ENCODE data around the gene LRRC4C. TPM values are rescaled to one million over a fixed set of nuclear protein-coding genes. Genes with fewer than 3 reads are reported as not detected.
"Not testable (repeated sequence)": the region's sequence is repeated elsewhere in the genome, so short reads cannot be mapped to it uniquely, and the experiment has no call there.

The LRRC4C gene
- total RNA-seq, 1 donor from 2014 or later: 1.2 TPM

- Mint-ChIP-seq H3K27ac (ENCODE audit: unreplicated experiment) (no peak overlapping the region), H3K27me3 (ENCODE audit: unreplicated experiment) (no peaks in the 10 kb centered on the region), H3K4me3 (ENCODE audit: unreplicated experiment) (no peak overlapping the region), H3K36me3 (ENCODE audit: low read depth, unreplicated experiment) (no peaks in the 10 kb centered on the region), H3K9me3 (ENCODE audit: unreplicated experiment) (no peaks in the 10 kb centered on the region), H3K4me1 (ENCODE audit: unreplicated experiment) (no peaks in the 10 kb centered on the region)
- no peak for DNase-seq (ENCODE audit: low spot score)
- no peak for TF ChIP-seq CTCF (IDR thresholded peaks at IDR 0.05; ENCODE audit: unreplicated experiment)
Observed at GRCh38 chr11:40168414-40168813, 1291.0 kb downstream of the LRRC4C start.

- not testable (repeated sequence) for H3K4me3 Mint-ChIP-seq (ENCODE audit: unreplicated experiment); DNase-seq (ENCODE audit: low spot score); H3K4me1 Mint-ChIP-seq (ENCODE audit: unreplicated experiment); H3K27me3 Mint-ChIP-seq (ENCODE audit: unreplicated experiment); H3K9me3 Mint-ChIP-seq (ENCODE audit: unreplicated experiment); H3K36me3 Mint-ChIP-seq (ENCODE audit: low read depth, unreplicated experiment); H3K27ac Mint-ChIP-seq (ENCODE audit: unreplicated experiment)
Observed at GRCh38 chr11:40167805-40168204, 1291.6 kb downstream of the LRRC4C start.

GRCh38 chr11:40166892-40167291 lies 1292.6 kb downstream of the LRRC4C start:
- no peak for TF ChIP-seq CTCF (IDR thresholded peaks at IDR 0.05; ENCODE audit: unreplicated experiment)
- Mint-ChIP-seq H3K4me3 (ENCODE audit: unreplicated experiment) (no peak overlapping the region), H3K4me1 (ENCODE audit: unreplicated experiment) (no peaks in the 10 kb centered on the region)

GRCh38 chr11:40162901-40163883 lies 1296.3 kb downstream of the LRRC4C start:
- Mint-ChIP-seq H3K4me1 (ENCODE audit: unreplicated experiment) (no peaks in the 10 kb centered on the region), H3K27ac (ENCODE audit: unreplicated experiment) (no peak overlapping the region), H3K36me3 (ENCODE audit: low read depth, unreplicated experiment) (no peaks in the 10 kb centered on the region), H3K4me3 (ENCODE audit: unreplicated experiment) (no peak overlapping the region), H3K27me3 (ENCODE audit: unreplicated experiment) (no peaks in the 10 kb centered on the region), H3K9me3 (ENCODE audit: unreplicated experiment) (no peaks in the 10 kb centered on the region)
- TF ChIP-seq CTCF (IDR thresholded peaks at IDR 0.05; ENCODE audit: unreplicated experiment): no peak
- no peak for DNase-seq (ENCODE audit: low spot score)

More at GRCh38 chr11:40166892-40167291, 1292.6 kb downstream of the LRRC4C start:
- H3K9me3 Mint-ChIP-seq (ENCODE audit: unreplicated experiment): no peaks in the 10 kb centered on the region
- H3K27ac Mint-ChIP-seq (ENCODE audit: unreplicated experiment): no peak overlapping the region
- H3K27me3 Mint-ChIP-seq (ENCODE audit: unreplicated experiment): no peaks in the 10 kb centered on the region
- H3K36me3 Mint-ChIP-seq (ENCODE audit: low read depth, unreplicated experiment): no peaks in the 10 kb centered on the region
- DNase-seq (ENCODE audit: low spot score): no peak

GRCh38 chr11:40161854-40162410 lies 1297.5 kb downstream of the LRRC4C start:
- Mint-ChIP-seq H3K36me3 (ENCODE audit: low read depth, unreplicated experiment) (no peaks in the 10 kb centered on the region), H3K27ac (ENCODE audit: unreplicated experiment) (no peak overlapping the region), H3K9me3 (ENCODE audit: unreplicated experiment) (no peaks in the 10 kb centered on the region), H3K27me3 (ENCODE audit: unreplicated experiment) (no peaks in the 10 kb centered on the region), H3K4me3 (ENCODE audit: unreplicated experiment) (no peak overlapping the region), H3K4me1 (ENCODE audit: unreplicated experiment) (no peaks in the 10 kb centered on the region)
- no peak for DNase-seq (ENCODE audit: low spot score)
- no peak for TF ChIP-seq CTCF (IDR thresholded peaks at IDR 0.05; ENCODE audit: unreplicated experiment)
